ENCODE results near the gene CNTRL. TPM values are rescaled to one million over a fixed set of nuclear protein-coding genes. Genes with fewer than 3 reads are reported as not detected.
"Not testable (repeated sequence)": the region's sequence is repeated elsewhere in the genome, so short reads cannot be mapped to it uniquely, and the experiment has no call there.

The CNTRL gene
- total and polyA plus RNA-seq, 2 of the 8 experiments (the other 6 are each of a cell fraction or from before 2014, with no cell fraction given) = 5.1 to 13.9 TPM

DNA sequence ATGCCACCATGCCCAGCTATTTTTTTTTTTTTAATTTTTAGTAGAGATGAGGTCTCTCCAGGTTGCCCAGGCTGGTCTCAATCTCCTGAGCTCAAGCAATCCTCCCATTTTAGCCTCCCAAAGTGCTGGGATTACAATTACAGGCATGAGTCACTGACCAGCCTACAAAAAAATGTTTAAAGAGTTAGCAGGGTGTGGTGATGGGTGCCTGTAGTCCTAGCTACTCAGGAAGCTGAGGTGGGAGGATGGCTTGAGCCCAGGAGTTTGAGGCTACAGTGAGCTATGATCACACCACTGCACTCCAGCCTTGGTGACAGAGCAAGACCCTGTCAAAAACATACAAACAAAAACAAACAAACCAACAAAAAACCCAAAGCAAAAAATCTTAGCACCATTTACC, 39.0 kb upstream of the CNTRL start:
- H3K4me2 ChIP-seq (ENCODE audit: insufficient read depth in 1 of 2, low read depth in 2 of 2, low read length in 2 of 2); H3K79me1 ChIP-seq (ENCODE audit: low read depth, low read length); H2AK5ac ChIP-seq (ENCODE audit: low read depth, low read length); H4K91ac ChIP-seq (replicated peaks; ENCODE audit: insufficient read length, low read length); DNase-seq (ENCODE audit: low read depth in 1 of 2, low spot score in 2 of 2); H3K23ac ChIP-seq (ENCODE audit: insufficient read length); H3K9ac ChIP-seq (replicated peaks in 1 of 4; ENCODE audit: extremely low read depth in 1 of 4, low read depth in 3 of 4, low read length in 3 of 4); H4K8ac ChIP-seq (ENCODE audit: extremely low read depth, insufficient read depth, low read length); H2BK120ac ChIP-seq (replicated peaks; ENCODE audit: low read depth, low read length); H3K27ac ChIP-seq (ENCODE audit: low read depth, low read length); POLR2A ChIA-PET (ENCODE audit: partially characterized antibody); H3K27me3 ChIP-seq (replicated peaks in 1 of 4; ENCODE audit: control insufficient read depth in 3 of 4, extremely low read depth in 1 of 4, insufficient read depth in 3 of 4, low read length in 3 of 4); H3K23me2 ChIP-seq (ENCODE audit: low read depth, low read length); H2BK15ac ChIP-seq (ENCODE audit: low read length); H3K79me2 ChIP-seq (ENCODE audit: control insufficient read depth in 1 of 2, insufficient read depth in 2 of 2, low read length in 2 of 2); H3K56ac ChIP-seq (replicated peaks; ENCODE audit: insufficient read length, low read depth, low read length); H3K9me3 ChIP-seq (ENCODE audit: insufficient read depth in 2 of 2, low read depth in 1 of 2, low read length in 1 of 2); H4K20me1 ChIP-seq (replicated peaks in 1 of 2; ENCODE audit: control insufficient read depth in 1 of 2, insufficient read depth in 2 of 2, low read length in 2 of 2); H2AFZ ChIP-seq (ENCODE audit: low read length); H3K36me3 ChIP-seq (ENCODE audit: control insufficient read depth in 2 of 4, insufficient read depth in 4 of 4, low read length in 3 of 4); H3K18ac ChIP-seq (ENCODE audit: extremely low read depth, low read length); H3K4me1 ChIP-seq (replicated peaks in 1 of 4; ENCODE audit: control insufficient read depth in 3 of 4, insufficient read depth in 4 of 4, low read length in 3 of 4); H2BK20ac ChIP-seq (ENCODE audit: low read length); H2BK5ac ChIP-seq (ENCODE audit: low read depth, low read length); H3K4ac ChIP-seq (replicated peaks; ENCODE audit: insufficient read length, low read depth, low read length); H2BK12ac ChIP-seq (ENCODE audit: low read depth, low read length); H4K5ac ChIP-seq (ENCODE audit: insufficient read length, low read depth, low read length); H3K4me3 ChIP-seq (ENCODE audit: extremely low read depth in 1 of 4, insufficient read depth in 2 of 4, low read depth in 3 of 4, low read length in 4 of 4); FAIRE-seq; H3K14ac ChIP-seq (ENCODE audit: insufficient read length): not testable (repeated sequence)
- CTCF ChIA-PET (ENCODE audit: partially characterized antibody) = interaction anchor here (0.8 to 7.7 kb wide), 8 partner anchors 9 to 389 kb away, joined by 3 to 71 read pairs (median 3); partner anchors contain the start of gene C5
